Frontal cortex (tissue), 4 donors: ENCODE data around the gene MAP7. TPM values are rescaled to one million over a fixed set of nuclear protein-coding genes. Genes with fewer than 3 reads are reported as not detected.
"Not testable (repeated sequence)": the region's sequence is repeated elsewhere in the genome, so short reads cannot be mapped to it uniquely, and the experiment has no call there.

Experiments
- DNase-seq, 2 donors: peaks; one replicate each; pipeline ENCODE4 v3.0.0; 2012; ENCODE audit warnings: low spot score in 2 of 2
- FAIRE-seq: peaks from 2 replicates; lab custom pipeline; 2012; peaks lifted over from hg19 to GRCh38; lab: Jason Lieb, UNC
- total RNA-seq: library from RNA; depleted of rRNA; stranded (reverse); fragments of >200 nt; gene quantifications from one replicate; pipeline ENCODE4 v1.2.3, GENCODE V29; 2014
- donor health status: control.
- donor health status: control.
- donor health status: control.

Gene MAP7
- total RNA-seq, 1 donor from 2014 or later = 5.7 TPM

DNA sequence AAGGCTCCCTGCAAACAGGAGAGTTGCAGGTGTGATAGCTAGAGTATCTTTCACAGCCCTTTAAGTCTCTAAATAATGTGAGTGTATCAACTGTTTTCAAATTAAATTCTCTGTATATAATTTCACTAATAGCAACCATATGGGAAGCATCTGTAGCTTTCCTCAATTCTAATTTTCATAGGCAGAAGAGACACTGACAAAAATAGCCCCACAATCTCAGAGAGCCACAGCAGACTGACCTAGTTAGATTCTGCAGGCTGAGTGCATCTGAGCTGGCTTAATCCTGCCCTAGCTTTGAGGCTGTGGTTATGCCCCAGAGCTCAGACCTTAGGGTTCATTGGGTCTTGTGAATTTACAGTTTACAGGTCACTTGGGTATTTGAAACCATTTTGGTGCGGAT lies 63.9 kb downstream of the MAP7 start:
- DNase-seq (no peak), FAIRE-seq (no peak)

DNA sequence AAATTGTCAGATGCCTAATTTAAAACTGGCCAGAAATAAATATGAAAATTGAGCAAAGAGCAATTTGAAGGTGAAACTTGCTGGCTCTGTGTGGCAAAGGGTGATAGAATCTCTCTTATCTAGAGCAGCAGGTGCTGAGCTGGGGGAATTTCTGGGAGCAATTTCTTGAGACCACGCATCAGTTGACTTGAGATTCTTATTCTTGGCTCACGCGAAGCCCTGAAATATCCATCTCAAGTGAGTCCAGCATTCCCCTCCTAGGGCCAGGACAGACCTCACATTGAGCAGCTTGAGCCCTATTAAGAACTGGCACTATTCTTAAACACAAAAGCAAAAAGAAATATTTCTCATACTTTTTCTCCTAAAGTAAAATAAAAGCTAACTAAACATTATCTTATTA lies 66.3 kb downstream of the MAP7 start:
- no peak for FAIRE-seq
- no peak for DNase-seq

DNA sequence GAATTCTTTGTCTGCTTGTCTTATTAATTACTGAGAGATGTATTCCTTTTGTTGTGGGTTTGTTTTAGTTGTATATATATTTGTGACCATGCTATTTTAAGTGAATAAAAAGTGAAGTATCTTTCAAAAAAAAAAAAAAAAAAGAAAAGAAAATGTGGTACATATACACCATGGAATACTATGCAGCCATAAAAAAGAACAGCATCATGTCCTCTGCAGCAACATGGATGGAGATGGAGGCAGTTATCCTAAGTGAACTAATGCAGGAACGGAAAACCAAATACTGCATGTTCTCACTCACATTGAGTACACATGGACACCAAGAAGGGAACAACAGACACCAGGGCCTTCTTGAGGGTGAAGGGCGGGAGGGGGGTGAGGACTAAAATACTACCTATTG lies 67.2 kb downstream of the MAP7 start:
- FAIRE-seq, DNase-seq: not testable (repeated sequence)

DNA sequence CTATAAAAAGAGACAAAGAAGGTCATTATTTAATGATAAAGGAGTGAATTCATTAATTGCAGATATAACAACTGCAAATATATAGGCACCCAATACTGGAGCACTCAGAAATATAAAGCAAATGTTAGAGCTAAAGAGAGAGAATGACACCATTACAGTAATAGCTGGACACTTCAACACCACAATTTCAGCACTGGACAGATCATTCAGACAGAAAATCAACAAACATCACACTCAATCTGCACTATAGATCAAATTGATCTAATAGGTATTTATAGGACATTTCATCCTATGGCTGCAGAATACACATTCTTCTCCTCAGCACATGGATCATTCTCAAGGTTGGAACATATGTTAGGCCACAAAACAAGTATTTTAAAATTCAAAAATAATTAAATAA lies 72.7 kb downstream of the MAP7 start:
- FAIRE-seq (no peak), DNase-seq (no peak)

DNA sequence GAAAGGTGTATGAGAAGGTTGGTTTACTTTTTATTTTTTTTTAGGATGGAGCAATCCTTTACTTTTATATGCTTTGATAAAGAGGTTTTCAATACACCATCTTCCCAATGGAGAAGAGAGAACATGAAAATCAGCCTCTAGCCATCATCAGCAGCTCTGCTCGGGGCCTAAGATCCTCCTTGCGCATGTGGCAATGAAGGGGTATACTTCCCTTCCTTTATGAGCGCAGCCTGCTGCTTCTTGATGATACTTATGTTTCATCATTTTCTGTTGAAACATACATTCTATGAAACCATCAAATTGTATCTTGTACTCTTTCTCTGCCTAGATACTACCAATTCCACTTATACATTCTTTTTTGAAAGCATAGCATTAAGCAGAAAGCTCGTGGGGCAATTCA lies 74.5 kb downstream of the MAP7 start:
- no peak for DNase-seq
- FAIRE-seq = no peak

DNA sequence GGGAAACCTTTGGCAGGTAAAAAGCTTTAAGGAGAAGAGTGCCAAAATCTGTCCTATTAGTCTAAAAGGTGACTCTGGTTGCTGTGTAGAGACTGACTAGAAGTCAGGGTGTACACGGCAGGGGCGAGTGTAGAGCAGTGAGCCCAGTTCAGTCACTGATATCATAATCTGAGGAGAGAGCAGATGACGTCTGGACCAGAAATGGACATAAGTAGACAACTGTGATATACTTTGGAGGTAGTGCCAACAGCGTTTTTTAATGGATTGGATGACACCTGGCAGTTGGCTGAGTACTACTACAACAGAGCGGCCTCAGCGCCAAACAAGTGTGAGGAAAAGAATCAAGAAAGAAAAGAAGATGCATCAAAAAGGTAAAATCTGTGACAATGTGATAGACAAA lies 76.0 kb downstream of the MAP7 start:
- FAIRE-seq (no peak), DNase-seq (no peak)

DNA sequence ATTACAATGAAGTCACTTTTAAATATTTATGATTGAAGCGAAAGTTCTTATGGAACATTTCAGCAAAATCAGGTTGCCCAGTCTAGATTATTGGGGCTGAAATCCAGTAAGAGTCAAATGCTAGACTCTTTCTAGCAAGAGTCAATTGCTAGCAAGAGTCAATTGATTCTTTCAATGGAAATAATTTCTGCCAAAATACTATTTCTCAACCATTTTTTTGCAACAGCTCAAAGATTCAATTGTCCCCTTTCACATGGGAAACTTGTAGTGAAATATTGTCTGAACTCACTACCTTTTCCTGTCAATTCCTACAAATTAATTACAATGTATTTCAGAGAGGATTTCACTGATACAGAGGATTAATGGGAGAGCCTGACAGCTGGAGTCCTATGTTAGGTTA lies 78.3 kb downstream of the MAP7 start:
- no peak for FAIRE-seq
- no peak for DNase-seq

DNA sequence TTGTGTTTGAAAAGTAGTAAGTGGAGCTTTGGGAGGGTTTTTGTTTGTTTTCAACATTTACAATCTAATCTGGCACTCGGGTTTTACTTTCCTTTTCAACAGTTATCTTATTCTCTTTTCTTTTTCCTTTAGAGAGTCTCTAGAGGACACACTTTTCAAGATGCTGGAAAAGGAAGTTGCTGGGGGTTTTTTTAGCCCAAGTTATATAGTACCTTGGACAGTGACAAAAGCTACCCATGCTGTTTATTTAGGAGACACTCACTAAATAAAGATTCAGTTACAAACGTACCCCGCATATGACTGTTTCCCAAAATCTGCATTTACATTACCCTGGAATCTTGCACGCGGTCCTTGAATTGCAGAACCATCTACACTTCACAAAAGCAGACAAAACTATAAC lies 78.8 kb downstream of the MAP7 start:
- FAIRE-seq (no peak), DNase-seq (no peak)

DNA sequence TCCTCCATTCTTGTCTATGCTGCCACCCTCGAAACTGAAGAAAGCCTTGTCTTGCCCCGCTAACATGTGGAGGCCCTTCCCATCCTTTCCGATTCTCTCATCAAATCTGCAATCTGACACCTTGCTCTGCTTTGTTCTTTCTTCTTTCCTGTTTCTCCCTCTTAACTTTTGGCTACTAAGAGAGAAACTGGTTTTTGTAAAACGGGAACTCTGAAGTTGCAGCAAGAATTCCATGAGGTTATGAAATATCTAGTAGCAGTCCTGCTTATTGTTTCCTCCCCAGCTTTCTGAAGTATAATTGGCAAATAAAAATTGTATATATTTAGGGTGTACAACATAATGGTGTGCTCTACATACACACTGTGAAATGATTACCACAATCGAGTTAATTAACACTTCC lies 80.2 kb downstream of the MAP7 start:
- no peak for FAIRE-seq
- DNase-seq = no peak

DNA sequence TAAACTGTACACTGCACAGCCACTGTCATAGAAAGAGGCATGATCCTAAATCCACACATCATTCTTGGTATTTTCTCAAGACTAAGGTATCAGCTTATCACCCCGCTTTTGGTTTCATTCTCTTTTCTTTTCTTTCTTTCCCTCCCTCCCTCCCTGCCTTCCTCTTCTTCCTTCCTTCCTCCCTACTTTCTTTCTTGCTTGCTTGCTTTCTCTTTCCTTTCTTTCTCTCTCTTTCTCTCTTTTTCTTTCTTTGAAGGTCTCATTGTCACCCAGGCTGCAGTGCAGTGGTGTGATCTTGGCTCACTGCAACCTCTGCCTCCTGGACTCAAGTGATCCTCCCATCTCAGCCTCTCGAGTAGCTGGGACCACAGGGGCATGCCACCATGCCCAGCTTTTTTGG lies 81.1 kb downstream of the MAP7 start:
- FAIRE-seq (no peak), DNase-seq (no peak)

DNA sequence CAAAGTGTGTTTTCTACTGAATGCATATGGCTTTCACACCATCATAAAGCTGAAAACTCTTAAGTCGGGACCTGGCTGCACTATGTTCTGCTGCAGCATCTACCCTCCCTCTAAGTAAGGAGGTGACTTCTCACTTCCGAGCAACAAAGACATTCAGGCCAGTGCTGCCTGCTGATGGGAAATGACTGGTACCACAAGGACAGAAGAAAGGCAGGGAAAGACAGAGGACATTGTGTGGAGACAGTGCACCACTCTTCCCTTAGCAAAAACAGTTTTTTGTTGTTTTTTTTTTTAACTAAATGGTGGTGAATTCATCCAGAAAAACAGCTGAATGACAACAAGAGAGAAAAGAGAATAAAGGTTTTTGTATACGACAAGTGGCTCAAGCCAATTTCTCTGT lies 81.5 kb downstream of the MAP7 start:
- DNase-seq = peak in 1 of 2 donors; percentile 4
- peak; percentile 98 for FAIRE-seq

DNA sequence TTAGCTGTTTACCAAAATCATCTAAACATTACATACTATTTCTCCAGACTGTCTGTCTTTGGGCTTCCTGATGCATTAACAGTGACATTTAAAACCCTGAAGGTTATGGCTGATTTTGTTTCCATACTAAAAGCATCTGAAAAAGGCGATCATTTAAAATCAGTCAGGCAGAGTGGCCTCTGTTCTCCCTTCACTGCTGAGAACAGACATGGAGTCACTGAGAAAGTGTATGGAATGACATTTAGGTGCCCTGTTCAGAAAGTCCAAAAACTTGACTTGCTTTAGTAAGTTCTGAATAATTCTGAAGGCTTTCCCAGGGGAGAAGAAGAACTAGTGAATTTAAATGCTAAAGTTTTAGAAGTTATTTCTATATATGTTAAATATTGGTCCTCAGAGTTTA lies 83.0 kb downstream of the MAP7 start:
- DNase-seq = no peak
- no peak for FAIRE-seq

DNA sequence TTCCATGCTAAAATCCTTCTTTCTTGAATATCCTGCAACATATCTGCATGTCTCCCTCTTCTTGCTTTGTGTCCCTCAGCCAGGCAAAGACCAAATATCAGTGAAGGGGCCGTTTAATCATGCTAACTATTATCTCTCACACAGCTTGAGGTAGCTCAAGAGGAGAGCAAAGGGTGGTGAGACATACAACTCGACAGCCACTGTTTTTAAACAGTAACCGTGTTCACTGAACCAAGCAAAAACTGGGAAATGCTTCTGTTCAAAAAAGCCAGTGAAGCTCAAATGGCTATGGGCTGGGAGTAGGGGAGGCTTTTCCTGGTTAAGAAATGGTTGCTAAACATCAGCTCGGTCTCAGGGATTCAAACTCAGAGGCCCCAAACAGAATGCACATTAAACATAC lies 83.4 kb downstream of the MAP7 start:
- DNase-seq = no peak
- FAIRE-seq = no peak

DNA sequence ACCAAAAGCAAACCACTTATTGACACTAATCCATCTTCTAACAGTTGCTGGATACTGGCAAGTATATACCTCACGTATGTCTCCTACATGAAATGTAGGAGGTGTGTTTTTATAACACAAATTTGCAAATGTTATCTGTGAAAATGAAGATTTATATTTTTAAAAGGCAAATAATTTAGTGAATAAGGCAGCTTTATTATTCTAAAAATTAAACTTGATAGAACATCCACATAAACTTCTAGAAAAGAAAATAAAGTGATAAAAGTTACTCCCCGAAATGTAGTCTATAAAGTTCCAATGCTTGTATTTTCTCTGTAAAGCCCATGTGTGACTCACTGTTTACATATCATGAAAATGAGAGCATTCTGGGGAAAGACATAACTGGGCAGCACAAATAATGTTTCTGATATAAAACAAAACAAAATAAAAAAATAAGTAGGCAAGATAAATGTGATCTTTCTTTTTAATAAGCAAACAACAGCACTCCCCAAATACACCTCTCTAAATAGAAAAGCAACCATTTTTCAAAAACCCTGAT lies 84.4 kb downstream of the MAP7 start:
- FAIRE-seq (peak; percentile 50), DNase-seq (no peak)

DNA sequence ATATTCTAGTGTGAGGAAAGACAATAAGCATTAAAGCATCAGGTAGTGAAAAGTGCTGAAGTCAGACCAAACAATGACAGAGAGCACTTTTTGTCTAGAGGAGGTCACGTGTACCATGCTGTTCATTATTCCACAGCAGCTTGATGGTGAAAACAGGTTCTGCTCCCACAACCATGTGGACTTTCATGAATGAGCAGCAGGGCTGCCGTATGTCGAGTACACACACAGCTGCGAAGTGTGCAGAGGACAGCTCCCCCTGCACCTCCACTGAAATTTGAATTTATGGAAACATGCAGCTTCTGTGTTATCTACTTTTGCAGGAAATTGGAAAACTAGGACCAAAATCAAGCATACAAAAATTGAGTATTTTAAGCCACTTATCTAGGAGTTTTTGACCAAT lies 85.3 kb downstream of the MAP7 start:
- DNase-seq = no peak
- no peak for FAIRE-seq

DNA sequence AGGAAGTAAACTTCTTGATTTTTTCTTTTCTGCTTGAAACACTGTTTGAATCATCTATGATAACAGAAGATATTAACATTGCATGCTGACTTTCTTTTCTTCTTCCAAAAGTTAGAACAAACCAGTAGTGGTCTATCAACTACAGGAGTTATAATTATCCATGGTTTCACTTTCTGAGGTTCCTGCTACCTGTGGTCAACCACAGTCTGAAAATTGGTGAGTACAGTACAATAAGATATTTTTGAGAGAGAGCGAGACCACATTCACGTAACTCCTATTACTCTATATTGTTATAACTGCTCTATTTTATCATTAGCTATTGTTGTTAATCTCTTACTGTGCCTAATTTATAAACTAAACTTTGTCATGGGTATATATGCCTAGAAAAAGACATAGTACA lies 86.1 kb downstream of the MAP7 start:
- no peak for FAIRE-seq
- no peak for DNase-seq

DNA sequence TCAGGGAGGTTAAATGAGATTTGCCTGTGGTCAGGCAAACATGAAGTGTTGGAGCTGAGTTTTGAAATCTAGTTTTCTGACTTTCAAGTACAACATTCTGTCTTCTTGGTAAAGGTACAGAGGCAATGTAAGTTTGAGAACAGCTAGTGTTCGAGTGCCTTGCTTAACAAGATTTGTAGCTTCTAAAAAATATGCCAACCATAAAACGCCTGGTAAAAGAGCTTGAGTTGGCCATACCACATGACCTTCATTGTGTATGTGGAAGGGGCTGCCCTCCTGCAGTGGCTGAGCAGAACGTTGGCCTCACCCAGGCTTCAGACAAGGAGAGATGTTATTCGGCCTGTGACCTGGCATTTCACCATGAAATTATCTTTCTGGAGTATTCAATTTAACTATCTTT lies 86.5 kb downstream of the MAP7 start:
- DNase-seq (no peak), FAIRE-seq (no peak)

DNA sequence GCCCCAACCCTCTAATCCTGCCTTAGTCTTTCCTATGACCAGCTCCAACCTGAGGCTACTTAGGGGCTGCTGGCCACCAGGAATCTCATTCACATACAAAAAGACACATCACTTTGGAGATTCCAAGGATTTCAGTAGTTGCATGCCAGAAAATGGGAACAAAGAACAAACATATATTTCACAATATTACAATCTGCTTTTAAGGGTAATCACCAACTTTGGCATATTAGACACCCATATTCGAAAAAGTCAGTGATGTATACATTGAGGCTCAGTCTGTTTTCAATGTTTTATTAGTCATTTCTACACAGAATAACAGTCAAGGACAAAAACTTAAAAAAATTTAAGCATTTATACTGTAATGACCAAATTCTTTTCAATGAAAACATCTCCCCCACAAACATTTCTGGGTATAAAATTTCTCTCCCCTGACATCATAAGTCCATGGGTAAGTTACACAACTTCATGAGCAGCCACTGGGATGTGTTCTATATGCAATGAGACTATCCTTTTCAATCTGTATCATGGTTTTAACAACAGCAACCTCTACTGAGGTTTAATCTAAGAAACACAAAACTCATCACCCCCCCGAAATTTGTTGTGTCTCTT lies 103.5 kb downstream of the MAP7 start:
- FAIRE-seq (no peak), DNase-seq (no peak)

DNA sequence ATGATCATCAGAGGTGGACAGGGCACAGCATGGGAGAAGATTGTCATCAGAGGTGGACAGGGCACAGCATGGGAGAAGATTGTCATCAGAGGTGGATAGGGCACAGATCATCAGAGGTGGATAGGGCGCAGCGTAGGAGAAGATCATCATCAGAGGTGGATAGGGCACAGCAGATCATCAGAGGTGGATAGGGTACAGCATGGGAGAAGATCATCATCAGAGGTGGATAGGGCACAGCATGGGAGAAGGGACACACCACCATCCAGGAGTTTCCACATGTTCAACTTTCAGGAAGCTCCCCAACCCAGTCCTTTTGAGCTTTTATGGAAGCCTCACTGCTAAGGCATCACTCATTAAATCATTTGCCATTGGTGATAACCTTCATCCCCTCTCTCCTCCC lies 104.1 kb downstream of the MAP7 start:
- DNase-seq (no peak), FAIRE-seq (no peak)

DNA sequence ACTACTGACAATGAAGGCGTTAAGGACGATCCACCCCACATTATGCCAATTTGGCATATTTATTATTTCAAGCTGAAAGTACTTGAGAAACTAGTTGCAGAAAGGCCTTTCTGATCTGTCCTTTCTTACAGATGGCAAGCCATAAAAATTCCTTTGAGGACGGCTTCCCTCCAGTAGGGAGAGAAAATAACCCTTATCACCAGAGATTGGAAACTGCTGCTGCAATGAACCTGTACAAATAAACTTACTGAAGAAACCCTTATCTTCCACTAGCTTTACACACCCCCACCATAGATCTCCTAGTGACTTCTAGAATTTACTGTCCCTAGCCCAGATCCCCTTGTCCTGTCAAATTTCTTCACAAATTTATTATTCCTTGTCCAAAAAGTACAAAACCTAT lies 105.2 kb downstream of the MAP7 start:
- DNase-seq = no peak
- FAIRE-seq = no peak

DNA sequence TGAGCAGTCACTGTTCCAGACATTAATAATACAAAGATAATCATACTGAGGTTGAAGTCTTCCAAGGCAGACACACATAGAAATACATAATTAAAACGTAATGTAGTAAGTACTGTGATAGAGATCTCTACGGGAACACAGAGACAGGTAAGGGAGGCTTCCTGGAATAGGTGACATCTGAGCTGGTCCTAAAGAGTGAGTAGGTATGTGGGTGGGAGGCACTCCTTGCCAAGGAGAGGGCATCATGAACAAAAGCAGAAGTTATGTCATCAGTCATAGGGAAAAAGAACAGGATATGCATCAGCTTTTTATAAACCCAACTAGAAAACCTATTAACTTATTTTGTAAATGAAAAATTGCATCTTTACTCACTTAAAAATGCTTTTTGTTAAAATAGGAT lies 110.0 kb downstream of the MAP7 start:
- DNase-seq = no peak
- no peak for FAIRE-seq

DNA sequence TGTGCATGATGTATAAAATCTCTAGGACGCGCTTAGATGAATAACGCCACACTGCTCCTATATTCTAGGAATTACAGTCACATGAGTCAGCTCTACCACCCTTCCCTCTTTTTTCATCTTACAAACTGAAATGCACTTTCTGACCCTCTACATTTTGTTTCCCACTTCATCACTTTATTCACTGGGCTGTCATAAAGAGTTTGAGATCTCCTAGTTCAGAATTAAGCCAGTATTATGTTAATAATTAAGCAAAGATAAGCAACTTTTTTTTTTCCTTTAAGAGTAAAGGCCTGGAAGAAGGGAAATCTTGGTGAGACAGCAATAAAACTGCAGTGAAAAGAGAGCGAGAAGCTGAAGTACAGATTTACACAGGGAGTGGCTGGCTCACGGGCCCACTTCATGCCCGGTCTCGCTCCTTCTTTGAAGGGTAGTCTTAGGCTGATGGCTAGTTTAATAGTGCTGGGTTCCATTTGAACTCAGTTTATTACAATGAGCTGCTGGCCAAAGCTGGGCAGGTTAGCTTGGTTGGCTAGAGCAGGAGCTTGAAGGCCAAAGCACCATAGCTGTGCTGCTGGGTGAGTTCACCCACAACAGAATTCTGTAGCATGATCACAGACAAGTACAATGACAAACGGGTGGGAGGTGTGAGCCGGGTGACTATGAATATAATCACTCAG lies 110.6 kb downstream of the MAP7 start:
- FAIRE-seq (no peak), DNase-seq (no peak)
